ENCODE measurements around the gene TGFBR3. TPM values are rescaled to one million over a fixed set of nuclear protein-coding genes. Genes with fewer than 3 reads are reported as not detected.

Gene TGFBR3
- total and polyA plus RNA-seq, 2 of the 13 experiments (the other 11 are each of a cell fraction or from before 2014, with no cell fraction given) = 76.5 to 195 TPM

GRCh38 chr1:91895832-91896556 lies 10.0 kb upstream of the TGFBR3 start:
- Histone ChIP-seq H3K79me2 (ENCODE audit: insufficient read depth, low read length) (no peaks in the 10 kb centered on the region), H3K4me3 (replicated peaks in 1 of 3; ENCODE audit: insufficient read depth in 1 of 3, low read depth in 2 of 3, low read length in 3 of 3) (no peak overlapping the region), H2AFZ (ENCODE audit: low read length) (no peak overlapping the region), H3K36me3 (replicated peaks in 1 of 2; ENCODE audit: control insufficient read depth in 1 of 2, insufficient read depth in 2 of 2, low read length in 2 of 2) (no peaks in the 10 kb centered on the region), H3K4me1 (ENCODE audit: insufficient read depth, low read length) (peaks cover 32% of the 10 kb centered on the region), H3K9ac (ENCODE audit: insufficient read depth, low read depth, low read length) (no peak overlapping the region), H3K27me3 (ENCODE audit: control insufficient read depth in 1 of 2, insufficient read depth in 2 of 2, low read length in 2 of 2) (no peaks in the 10 kb centered on the region), H3K9me3 (ENCODE audit: low read length) (no peaks in the 10 kb centered on the region), H4K20me1 (ENCODE audit: insufficient read depth, low read length) (no peaks in the 10 kb centered on the region), H3K27ac (ENCODE audit: extremely low read length, insufficient read depth, low read length) (no peak overlapping the region), H3K4me2 (ENCODE audit: low read depth, low read length) (no peak overlapping the region)
- BruUV-seq (replicated peaks) = no TSS peak
- ChIA-PET CTCF (ENCODE audit: low intra/inter-chr PET ratio, low total read pairs) (no interaction called here), POLR2A (no interaction called here)
- 5% methylated on average over 2 of the region's 2 CpGs for WGBS (ENCODE audit: low lambda C conversion rate)
- intact Hi-C loops (cut with micrococcal nuclease; ENCODE audit: unreplicated experiment) (no loop called here), in situ Hi-C loops (cut with HindIII; ENCODE audit: extremely low pct_ligation_motif_present, low pct_unique_long_range_greater_than_20kb) (no loop called here)
- DNase-seq (ENCODE audit: low spot score) = no peak
- peak; percentile 62 for ATAC-seq
- FAIRE-seq = no peak
- TF ChIP-seq NR2F2 (IDR thresholded peaks at IDR 0.05; ENCODE audit: borderline replicate concordance, low read depth) = no peak
- TF ChIP-seq ZNF562 (CRISPR knock-in tag; IDR thresholded peaks at IDR 0.05; ENCODE audit: borderline replicate concordance) = no peak
- no peak for TF ChIP-seq POLR2AphosphoS5 (IDR thresholded peaks at IDR 0.05; ENCODE audit: low read depth, low read length)
- TF ChIP-seq MLXIP (CRISPR knock-in tag; IDR thresholded peaks at IDR 0.05; ENCODE audit: borderline replicate concordance) = no peak
- no peak for TF ChIP-seq FOXP1 (IDR thresholded peaks at IDR 0.05)
- TF ChIP-seq FOXP1 (CRISPR knock-in tag; IDR thresholded peaks at IDR 0.05) = 0 out of 2 replicates have a peak, but pooled peaks have one; percentile 21
- TF ChIP-seq, protein P1, sequence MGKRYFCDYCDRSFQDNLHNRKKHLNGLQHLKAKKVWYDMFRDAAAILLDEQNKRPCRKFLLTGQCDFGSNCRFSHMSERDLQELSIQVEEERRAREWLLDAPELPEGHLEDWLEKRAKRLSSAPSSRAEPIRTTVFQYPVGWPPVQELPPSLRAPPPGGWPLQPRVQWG (CRISPR knock-in tag; IDR thresholded peaks at IDR 0.05; ENCODE audit: borderline replicate concordance, low read depth) = no peak
- TF ChIP-seq NFE2 (CRISPR knock-in tag; IDR thresholded peaks at IDR 0.05) = no peak
- TF ChIP-seq ZNF619 (CRISPR knock-in tag; IDR thresholded peaks at IDR 0.05) = no peak
- TF ChIP-seq, protein P2, sequence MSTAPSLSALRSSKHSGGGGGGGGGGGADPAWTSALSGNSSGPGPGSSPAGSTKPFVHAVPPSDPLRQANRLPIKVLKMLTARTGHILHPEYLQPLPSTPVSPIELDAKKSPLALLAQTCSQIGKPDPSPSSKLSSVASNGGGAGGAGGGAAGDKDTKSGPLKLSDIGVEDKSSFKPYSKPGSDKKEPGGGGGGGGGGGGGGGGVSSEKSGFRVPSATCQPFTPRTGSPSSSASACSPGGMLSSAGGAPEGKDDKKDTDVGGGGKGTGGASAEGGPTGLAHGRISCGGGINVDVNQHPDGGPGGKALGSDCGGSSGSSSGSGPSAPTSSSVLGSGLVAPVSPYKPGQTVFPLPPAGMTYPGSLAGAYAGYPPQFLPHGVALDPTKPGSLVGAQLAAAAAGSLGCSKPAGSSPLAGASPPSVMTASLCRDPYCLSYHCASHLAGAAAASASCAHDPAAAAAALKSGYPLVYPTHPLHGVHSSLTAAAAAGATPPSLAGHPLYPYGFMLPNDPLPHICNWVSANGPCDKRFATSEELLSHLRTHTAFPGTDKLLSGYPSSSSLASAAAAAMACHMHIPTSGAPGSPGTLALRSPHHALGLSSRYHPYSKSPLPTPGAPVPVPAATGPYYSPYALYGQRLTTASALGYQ (CRISPR knock-in tag; IDR thresholded peaks at IDR 0.05) = no peak
- TF ChIP-seq ZFP41 (CRISPR knock-in tag; IDR thresholded peaks at IDR 0.05; ENCODE audit: borderline replicate concordance) = no peak
- TF ChIP-seq PTBP1 (IDR thresholded peaks at IDR 0.05; ENCODE audit: low read depth, low read length, poor library complexity, severe bottlenecking) = no peak
- no peak for TF ChIP-seq POGK (CRISPR knock-in tag; conservative IDR thresholded peaks at IDR 0.05)
- TF ChIP-seq ZNF160 (CRISPR knock-in tag; IDR thresholded peaks at IDR 0.05) = no peak
- TF ChIP-seq PLRG1 (conservative IDR thresholded peaks at IDR 0.05) = no peak
- TF ChIP-seq ZNF253 (CRISPR knock-in tag; IDR thresholded peaks at IDR 0.05; ENCODE audit: borderline replicate concordance) = no peak
- TF ChIP-seq RARA (CRISPR knock-in tag; IDR thresholded peaks at IDR 0.05) = 0 out of 2 replicates have a peak, but pooled peaks have one; percentile 47
